ENCODE data around the gene LCE1D.

The LCE1D gene

DNA sequence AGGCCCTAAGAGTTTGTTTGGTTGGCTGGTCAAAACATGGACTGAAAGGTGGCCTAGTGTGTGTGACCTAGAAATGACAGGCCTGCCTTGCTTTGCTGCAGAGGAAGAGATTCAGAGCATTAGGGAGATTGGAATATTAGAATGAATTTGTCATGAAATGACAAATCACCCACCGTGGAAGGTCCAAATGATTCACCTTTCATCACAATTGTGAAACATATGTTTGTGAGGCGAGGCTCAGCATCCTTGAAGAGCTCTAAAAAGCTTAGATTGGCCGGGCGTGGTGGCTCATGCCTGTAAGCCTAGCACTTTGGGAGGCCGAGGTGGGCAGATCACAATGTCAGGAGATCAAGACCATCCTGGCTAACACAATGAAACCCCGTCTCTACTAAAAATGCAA is 20.8 kb downstream of the LCE1D start:
- DNase-seq, result no peak

DNA sequence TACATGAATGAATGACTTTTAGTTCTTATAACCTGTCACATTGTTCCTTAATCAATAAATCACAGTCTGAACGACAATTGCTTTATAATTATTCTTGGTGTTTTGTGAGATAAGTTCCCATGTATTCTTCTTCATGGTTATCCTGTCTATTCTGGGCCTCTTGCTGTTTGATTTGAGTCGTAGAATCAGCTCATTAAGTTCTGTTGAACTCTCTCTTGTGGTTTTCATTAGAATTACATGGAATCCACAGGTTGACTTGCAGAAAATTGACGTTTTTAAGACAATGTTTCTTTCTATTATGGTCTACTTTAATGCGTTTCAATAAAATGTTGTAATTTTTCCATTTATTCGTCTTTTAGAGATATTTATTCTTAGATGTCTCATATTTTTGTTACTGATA is 26.8 kb downstream of the LCE1D start:
- DNase-seq, result no peak

DNA sequence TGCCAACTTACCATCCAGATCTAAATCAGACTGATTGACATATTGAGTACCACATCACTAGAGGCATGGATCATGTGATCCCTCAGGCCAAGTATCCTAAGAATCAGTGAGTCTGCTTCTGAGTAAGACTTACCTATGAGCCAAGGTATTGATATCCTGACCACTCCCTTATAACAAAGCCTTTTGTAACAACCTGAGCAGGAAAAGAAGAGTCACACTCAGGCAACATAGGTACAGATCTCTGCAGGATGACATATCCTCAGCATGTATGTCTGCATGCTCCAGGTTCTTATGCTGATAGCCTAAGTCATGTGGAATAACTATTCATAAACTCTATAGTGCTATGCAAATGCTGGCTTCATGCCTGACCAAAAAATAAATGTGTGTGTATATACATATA is 28.4 kb downstream of the LCE1D start:
- no peak for DNase-seq

DNA sequence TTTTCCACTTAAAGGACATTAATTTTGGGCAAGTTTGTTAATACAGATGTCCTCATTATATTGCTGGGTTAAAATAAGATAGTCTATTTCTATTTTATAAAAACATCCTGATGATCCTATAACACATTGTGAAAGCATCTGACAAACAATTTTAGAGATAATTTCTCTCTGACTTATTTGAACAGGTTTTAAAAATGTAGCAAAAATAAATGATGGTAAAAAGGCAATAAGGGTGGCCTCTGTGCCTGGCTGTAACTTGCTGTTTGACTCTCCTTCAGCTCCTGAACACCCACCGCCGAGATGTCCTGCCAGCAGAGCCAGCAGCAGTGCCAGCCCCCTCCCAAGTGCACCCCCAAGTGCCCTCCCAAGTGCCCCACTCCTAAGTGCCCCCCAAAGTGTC is 30.7 kb downstream of the LCE1D start, which contains the start of gene LCE1A:
Gene LCE1A, plus strand, starts transcription at position 301 of the 400 bp plus-strand sequence. Its CDS starts 0 bp downstream, at position 301.
- DNase-seq, result no peak

DNA sequence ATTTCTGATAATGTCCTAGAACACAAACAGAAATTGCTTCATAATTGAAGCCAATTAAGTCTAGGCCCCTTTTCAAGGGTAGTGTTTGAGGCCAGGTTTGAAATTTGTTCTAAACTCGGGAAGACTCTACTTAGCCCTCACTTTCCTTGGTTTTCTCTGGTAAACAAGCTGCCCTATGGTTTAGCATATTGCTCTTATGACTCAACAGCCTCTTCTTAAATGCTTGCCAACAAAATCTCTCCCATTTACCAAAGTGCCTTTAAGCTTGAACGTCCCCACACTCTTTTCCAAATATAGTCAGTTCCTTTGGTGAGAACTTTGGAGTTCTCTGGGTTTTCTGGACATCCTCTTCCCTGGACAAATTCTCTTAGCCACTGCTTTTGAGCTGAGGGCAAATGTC is 40.3 kb downstream of the LCE1D start:
- DNase-seq, result no peak

DNA sequence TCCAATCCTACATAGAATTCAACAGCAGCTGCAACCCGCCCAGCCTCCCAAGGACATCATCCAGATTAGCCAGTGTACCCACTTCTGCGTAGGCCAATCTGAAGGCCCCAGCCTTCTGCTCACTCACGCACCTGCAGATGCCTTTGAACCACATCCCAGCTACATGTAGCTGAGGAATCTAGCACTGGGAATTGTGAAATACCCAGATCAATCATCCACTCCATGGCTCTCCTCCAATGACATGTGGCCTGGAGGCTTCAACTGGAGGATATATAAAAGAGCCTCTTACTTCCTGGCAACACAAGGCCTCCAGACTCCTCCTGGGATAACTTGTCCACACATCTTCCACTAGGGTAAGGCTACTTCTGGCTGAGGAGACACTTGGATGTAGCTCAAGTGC is 46.0 kb downstream of the LCE1D start, which contains the start of gene LCE6A:
Gene LCE6A, plus strand, starts transcription at position 301 of the 400 bp plus-strand sequence. CDS start 665 bp downstream, outside the sequence.
- no peak for DNase-seq

Measured in retina (tissue), 1 donor.